ENCODE data around the gene ZNF630. TPM values are rescaled to one million over a fixed set of nuclear protein-coding genes. Genes with fewer than 3 reads are reported as not detected.

The ZNF630 gene
- polyA plus RNA-seq, 1 donor from 2014 or later = 2.3 TPM

GRCh38 chrX:48090123-48090522, 18.7 kb upstream of the ZNF630 start:
- Histone ChIP-seq H3K4me2 (ENCODE audit: low read length) (no peak overlapping the region), H3K36me3 (ENCODE audit: insufficient read depth, low read length) (no peaks in the 10 kb centered on the region), H3K9ac (ENCODE audit: low read length) (no peak overlapping the region), H3K27me3 (ENCODE audit: insufficient read depth, low read depth, low read length) (no peaks in the 10 kb centered on the region), H4K20me1 (ENCODE audit: insufficient read depth) (no peaks in the 10 kb centered on the region), H3K9me2 (ENCODE audit: insufficient read depth, low read length) (no peaks in the 10 kb centered on the region), H3K79me2 (replicated peaks; ENCODE audit: insufficient read depth, low read length) (no peaks in the 10 kb centered on the region), H3F3A (ENCODE audit: insufficient read depth, low read length, poor library complexity, severe bottlenecking) (no peaks in the 10 kb centered on the region), H3K4me3 (ENCODE audit: low read length) (no peak overlapping the region), H3K27ac (ENCODE audit: low read length) (no peak overlapping the region), H2AFZ (ENCODE audit: low read depth, low read length) (no peak overlapping the region), H3K9me3 (ENCODE audit: low read length) (no peaks in the 10 kb centered on the region)
- TF ChIP-seq TAF1 (IDR thresholded peaks at IDR 0.05; ENCODE audit: low read depth) (no peak), SMC3 (conservative IDR thresholded peaks at IDR 0.05; ENCODE audit: poor library complexity) (no peak), RAD21 (conservative IDR thresholded peaks at IDR 0.05) (no peak), POLR2AphosphoS5 (IDR thresholded peaks at IDR 0.05) (no peak), MXI1 (conservative IDR thresholded peaks at IDR 0.05; ENCODE audit: poor library complexity, severe bottlenecking) (no peak), EP300 (conservative IDR thresholded peaks at IDR 0.05; ENCODE audit: poor library complexity, severe bottlenecking) (no peak), EZH2 (IDR thresholded peaks at IDR 0.05; ENCODE audit: borderline replicate concordance, insufficient read depth, low read length, poor library complexity, severe bottlenecking) (no peak)
- TF ChIP-seq, protein P1, sequence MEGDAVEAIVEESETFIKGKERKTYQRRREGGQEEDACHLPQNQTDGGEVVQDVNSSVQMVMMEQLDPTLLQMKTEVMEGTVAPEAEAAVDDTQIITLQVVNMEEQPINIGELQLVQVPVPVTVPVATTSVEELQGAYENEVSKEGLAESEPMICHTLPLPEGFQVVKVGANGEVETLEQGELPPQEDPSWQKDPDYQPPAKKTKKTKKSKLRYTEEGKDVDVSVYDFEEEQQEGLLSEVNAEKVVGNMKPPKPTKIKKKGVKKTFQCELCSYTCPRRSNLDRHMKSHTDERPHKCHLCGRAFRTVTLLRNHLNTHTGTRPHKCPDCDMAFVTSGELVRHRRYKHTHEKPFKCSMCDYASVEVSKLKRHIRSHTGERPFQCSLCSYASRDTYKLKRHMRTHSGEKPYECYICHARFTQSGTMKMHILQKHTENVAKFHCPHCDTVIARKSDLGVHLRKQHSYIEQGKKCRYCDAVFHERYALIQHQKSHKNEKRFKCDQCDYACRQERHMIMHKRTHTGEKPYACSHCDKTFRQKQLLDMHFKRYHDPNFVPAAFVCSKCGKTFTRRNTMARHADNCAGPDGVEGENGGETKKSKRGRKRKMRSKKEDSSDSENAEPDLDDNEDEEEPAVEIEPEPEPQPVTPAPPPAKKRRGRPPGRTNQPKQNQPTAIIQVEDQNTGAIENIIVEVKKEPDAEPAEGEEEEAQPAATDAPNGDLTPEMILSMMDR (IDR thresholded peaks at IDR 0.05; ENCODE audit: poor library complexity, severe bottlenecking) = no peak
- TF ChIP-seq, protein P2, sequence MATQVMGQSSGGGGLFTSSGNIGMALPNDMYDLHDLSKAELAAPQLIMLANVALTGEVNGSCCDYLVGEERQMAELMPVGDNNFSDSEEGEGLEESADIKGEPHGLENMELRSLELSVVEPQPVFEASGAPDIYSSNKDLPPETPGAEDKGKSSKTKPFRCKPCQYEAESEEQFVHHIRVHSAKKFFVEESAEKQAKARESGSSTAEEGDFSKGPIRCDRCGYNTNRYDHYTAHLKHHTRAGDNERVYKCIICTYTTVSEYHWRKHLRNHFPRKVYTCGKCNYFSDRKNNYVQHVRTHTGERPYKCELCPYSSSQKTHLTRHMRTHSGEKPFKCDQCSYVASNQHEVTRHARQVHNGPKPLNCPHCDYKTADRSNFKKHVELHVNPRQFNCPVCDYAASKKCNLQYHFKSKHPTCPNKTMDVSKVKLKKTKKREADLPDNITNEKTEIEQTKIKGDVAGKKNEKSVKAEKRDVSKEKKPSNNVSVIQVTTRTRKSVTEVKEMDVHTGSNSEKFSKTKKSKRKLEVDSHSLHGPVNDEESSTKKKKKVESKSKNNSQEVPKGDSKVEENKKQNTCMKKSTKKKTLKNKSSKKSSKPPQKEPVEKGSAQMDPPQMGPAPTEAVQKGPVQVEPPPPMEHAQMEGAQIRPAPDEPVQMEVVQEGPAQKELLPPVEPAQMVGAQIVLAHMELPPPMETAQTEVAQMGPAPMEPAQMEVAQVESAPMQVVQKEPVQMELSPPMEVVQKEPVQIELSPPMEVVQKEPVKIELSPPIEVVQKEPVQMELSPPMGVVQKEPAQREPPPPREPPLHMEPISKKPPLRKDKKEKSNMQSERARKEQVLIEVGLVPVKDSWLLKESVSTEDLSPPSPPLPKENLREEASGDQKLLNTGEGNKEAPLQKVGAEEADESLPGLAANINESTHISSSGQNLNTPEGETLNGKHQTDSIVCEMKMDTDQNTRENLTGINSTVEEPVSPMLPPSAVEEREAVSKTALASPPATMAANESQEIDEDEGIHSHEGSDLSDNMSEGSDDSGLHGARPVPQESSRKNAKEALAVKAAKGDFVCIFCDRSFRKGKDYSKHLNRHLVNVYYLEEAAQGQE (IDR thresholded peaks at IDR 0.05; ENCODE audit: borderline replicate concordance) = no peak

GRCh38 chrX:48086082-48086481, 14.6 kb upstream of the ZNF630 start:
- no peaks in the 10 kb centered on the region for H3K9me3 ChIP-seq (ENCODE audit: low read length)

More at GRCh38 chrX:48086082-48086481, 14.6 kb upstream of the ZNF630 start:
- Histone ChIP-seq H2AFZ (ENCODE audit: low read depth, low read length) (no peak overlapping the region), H3F3A (ENCODE audit: insufficient read depth, low read length, poor library complexity, severe bottlenecking) (no peaks in the 10 kb centered on the region), H3K79me2 (replicated peaks; ENCODE audit: insufficient read depth, low read length) (no peaks in the 10 kb centered on the region), H3K9ac (ENCODE audit: low read length) (no peak overlapping the region), H4K20me1 (ENCODE audit: insufficient read depth) (no peaks in the 10 kb centered on the region), H3K27me3 (ENCODE audit: insufficient read depth, low read depth, low read length) (no peaks in the 10 kb centered on the region), H3K4me2 (ENCODE audit: low read length) (no peak overlapping the region), H3K36me3 (ENCODE audit: insufficient read depth, low read length) (no peaks in the 10 kb centered on the region), H3K4me3 (ENCODE audit: low read length) (no peak overlapping the region), H3K9me2 (ENCODE audit: insufficient read depth, low read length) (no peaks in the 10 kb centered on the region), H3K27ac (ENCODE audit: low read length) (no peak overlapping the region)
- TF ChIP-seq EZH2 (IDR thresholded peaks at IDR 0.05; ENCODE audit: borderline replicate concordance, insufficient read depth, low read length, poor library complexity, severe bottlenecking) (no peak), POLR2AphosphoS5 (IDR thresholded peaks at IDR 0.05) (no peak), TAF1 (IDR thresholded peaks at IDR 0.05; ENCODE audit: low read depth) (no peak), EP300 (conservative IDR thresholded peaks at IDR 0.05; ENCODE audit: poor library complexity, severe bottlenecking) (no peak), SMC3 (conservative IDR thresholded peaks at IDR 0.05; ENCODE audit: poor library complexity) (no peak), MXI1 (conservative IDR thresholded peaks at IDR 0.05; ENCODE audit: poor library complexity, severe bottlenecking) (no peak), RAD21 (conservative IDR thresholded peaks at IDR 0.05) (no peak)
- TF ChIP-seq, protein P1 (IDR thresholded peaks at IDR 0.05; ENCODE audit: poor library complexity, severe bottlenecking) = no peak
- TF ChIP-seq, protein P2 (IDR thresholded peaks at IDR 0.05; ENCODE audit: borderline replicate concordance) = no peak
